IMR-90 (cell line): ENCODE data around the gene RERE.
A peak's percentile ranks its signal among the peaks of the same experiment; 100 is the strongest.

Source experiments
- RFX5 ChIP-seq: IDR thresholded peaks from 2 replicates; pipeline ENCODE4 v1.8.0; 2012; ENCODE audit warnings: low read depth, mild to moderate bottlenecking, low read length, moderate library complexity
- TF ChIP-seq, protein P1 (sequence below): conservative IDR thresholded peaks from 2 replicates; pipeline ENCODE4 v1.5.1; 2012; ENCODE audit warnings: mild to moderate bottlenecking, low read depth, low read length, improper control_type of control experiment

DNA sequence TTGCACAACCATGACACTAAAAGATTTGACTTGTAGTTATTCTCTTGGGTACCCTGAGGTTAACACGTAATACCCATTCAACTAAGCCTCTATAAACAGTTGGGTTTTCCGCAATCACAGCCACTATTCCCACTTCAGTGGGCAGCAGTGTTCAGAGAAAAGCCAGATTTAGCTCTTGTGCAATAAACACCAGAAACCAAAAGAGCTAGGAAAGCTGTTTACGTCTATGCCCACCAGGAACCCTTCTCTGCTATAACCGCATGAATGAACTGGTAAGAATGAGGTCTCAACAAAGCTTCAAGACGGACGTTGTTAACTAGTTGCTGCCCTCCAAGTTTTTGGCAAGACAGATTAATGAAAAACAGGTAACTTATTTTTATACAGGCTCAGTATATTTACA, 398.3 kb downstream of the RERE start:
- TF ChIP-seq, protein P1, sequence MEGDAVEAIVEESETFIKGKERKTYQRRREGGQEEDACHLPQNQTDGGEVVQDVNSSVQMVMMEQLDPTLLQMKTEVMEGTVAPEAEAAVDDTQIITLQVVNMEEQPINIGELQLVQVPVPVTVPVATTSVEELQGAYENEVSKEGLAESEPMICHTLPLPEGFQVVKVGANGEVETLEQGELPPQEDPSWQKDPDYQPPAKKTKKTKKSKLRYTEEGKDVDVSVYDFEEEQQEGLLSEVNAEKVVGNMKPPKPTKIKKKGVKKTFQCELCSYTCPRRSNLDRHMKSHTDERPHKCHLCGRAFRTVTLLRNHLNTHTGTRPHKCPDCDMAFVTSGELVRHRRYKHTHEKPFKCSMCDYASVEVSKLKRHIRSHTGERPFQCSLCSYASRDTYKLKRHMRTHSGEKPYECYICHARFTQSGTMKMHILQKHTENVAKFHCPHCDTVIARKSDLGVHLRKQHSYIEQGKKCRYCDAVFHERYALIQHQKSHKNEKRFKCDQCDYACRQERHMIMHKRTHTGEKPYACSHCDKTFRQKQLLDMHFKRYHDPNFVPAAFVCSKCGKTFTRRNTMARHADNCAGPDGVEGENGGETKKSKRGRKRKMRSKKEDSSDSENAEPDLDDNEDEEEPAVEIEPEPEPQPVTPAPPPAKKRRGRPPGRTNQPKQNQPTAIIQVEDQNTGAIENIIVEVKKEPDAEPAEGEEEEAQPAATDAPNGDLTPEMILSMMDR, result no peak
- 0 out of 2 replicates have a peak, but pooled peaks have one; percentile 16 for TF ChIP-seq RFX5
